ENCODE results near the gene KRTAP9-9. TPM values are rescaled to one million over a fixed set of nuclear protein-coding genes. Genes with fewer than 3 reads are reported as not detected.
"Not testable (repeated sequence)": the region's sequence is repeated elsewhere in the genome, so short reads cannot be mapped to it uniquely, and the experiment has no call there.

The KRTAP9-9 gene
- total and polyA plus RNA-seq, 2 of the 8 experiments (the other 6 are each of a cell fraction or from before 2014, with no cell fraction given) = not detected

DNA sequence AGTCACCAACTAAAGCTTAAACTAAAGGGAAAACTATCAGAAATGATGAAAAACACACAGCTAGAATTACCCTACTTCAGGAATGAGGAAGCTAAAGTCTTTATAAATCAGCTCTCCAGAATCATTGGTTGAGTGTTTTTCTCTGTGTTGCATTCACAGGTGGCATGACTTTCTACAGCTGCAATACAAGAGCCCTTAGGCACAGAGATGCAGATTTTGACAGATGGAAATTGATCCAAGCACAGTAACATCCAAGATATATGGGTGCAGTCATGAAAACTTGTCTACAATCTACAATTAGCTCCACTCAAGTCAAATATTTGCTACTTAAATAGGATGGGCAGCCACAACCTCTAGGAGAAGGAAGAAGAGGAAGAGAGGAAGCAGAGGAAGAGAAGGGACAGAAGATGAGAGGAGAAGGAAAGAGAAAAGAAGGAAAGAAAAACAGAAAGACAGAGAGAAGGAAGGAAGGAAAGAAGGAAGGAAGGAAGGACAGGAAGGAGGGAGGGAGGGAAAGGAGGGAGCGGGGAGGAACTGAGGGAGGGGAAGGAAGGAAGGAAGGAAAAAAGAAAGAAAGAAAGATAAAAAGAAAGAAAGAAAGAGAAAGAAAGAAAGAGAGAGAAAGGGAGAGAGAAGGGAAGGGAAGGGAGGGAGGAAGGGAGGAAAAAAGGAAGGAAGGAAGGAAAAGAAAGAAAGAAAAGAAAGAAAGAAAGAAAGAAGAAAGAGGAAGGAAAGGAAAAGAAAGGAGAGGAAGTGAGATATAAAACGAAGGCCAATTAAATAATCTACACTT lies 8.0 kb upstream of the KRTAP9-9 start:
- CTCF ChIA-PET (ENCODE audit: partially characterized antibody); H2AK5ac ChIP-seq (ENCODE audit: low read depth, low read length); H3K27ac ChIP-seq (ENCODE audit: low read depth, low read length); H3K4me1 ChIP-seq (replicated peaks in 1 of 4; ENCODE audit: control insufficient read depth in 3 of 4, insufficient read depth in 4 of 4, low read length in 3 of 4); H2BK5ac ChIP-seq (ENCODE audit: low read depth, low read length); H2BK20ac ChIP-seq (ENCODE audit: low read length); H4K20me1 ChIP-seq (replicated peaks in 1 of 2; ENCODE audit: control insufficient read depth in 1 of 2, insufficient read depth in 2 of 2, low read length in 2 of 2); H3K79me1 ChIP-seq (ENCODE audit: low read depth, low read length); H3K18ac ChIP-seq (ENCODE audit: extremely low read depth, low read length); FAIRE-seq; H3K56ac ChIP-seq (replicated peaks; ENCODE audit: insufficient read length, low read depth, low read length); POLR2A ChIA-PET (ENCODE audit: partially characterized antibody); H3K79me2 ChIP-seq (ENCODE audit: control insufficient read depth in 1 of 2, insufficient read depth in 2 of 2, low read length in 2 of 2); H3K27me3 ChIP-seq (replicated peaks in 1 of 4; ENCODE audit: control insufficient read depth in 3 of 4, extremely low read depth in 1 of 4, insufficient read depth in 3 of 4, low read length in 3 of 4); H3K9ac ChIP-seq (replicated peaks in 1 of 4; ENCODE audit: extremely low read depth in 1 of 4, low read depth in 3 of 4, low read length in 3 of 4); H2BK120ac ChIP-seq (replicated peaks; ENCODE audit: low read depth, low read length); H2BK15ac ChIP-seq (ENCODE audit: low read length); H3K14ac ChIP-seq (ENCODE audit: insufficient read length); H3K23ac ChIP-seq (ENCODE audit: insufficient read length); H3K23me2 ChIP-seq (ENCODE audit: low read depth, low read length); H4K5ac ChIP-seq (ENCODE audit: insufficient read length, low read depth, low read length); H2AFZ ChIP-seq (ENCODE audit: low read length); H2BK12ac ChIP-seq (ENCODE audit: low read depth, low read length); H3K4me2 ChIP-seq (ENCODE audit: insufficient read depth in 1 of 2, low read depth in 2 of 2, low read length in 2 of 2); H3K9me3 ChIP-seq (ENCODE audit: insufficient read depth in 2 of 2, low read depth in 1 of 2, low read length in 1 of 2); H3K4ac ChIP-seq (replicated peaks; ENCODE audit: insufficient read length, low read depth, low read length); H4K8ac ChIP-seq (ENCODE audit: extremely low read depth, insufficient read depth, low read length); H4K91ac ChIP-seq (replicated peaks; ENCODE audit: insufficient read length, low read length); H3K36me3 ChIP-seq (ENCODE audit: control insufficient read depth in 2 of 4, insufficient read depth in 4 of 4, low read length in 3 of 4); H3K4me3 ChIP-seq (ENCODE audit: extremely low read depth in 1 of 4, insufficient read depth in 2 of 4, low read depth in 3 of 4, low read length in 4 of 4); DNase-seq (ENCODE audit: low read depth in 1 of 2, low spot score in 2 of 2): not testable (repeated sequence)
- 11% methylated on average over 2 of the region's 2 CpGs; no CpG with 5 or more reads in 1 of the 2 experiments for WGBS, 2 experiments (ENCODE audit: extremely low coverage in 1 of 2, insufficient coverage in 1 of 2, insufficient read length in 1 of 2, insufficient replicate concordance in 2 of 2, low coverage in 1 of 2, low lambda C conversion rate in 2 of 2, missing lambda C conversion rate in 1 of 2)

Measured in H1 (cell line).